ENCODE results near the gene SAFB2. TPM values are rescaled to one million over a fixed set of nuclear protein-coding genes. Genes with fewer than 3 reads are reported as not detected.

Gene SAFB2
- total and polyA plus RNA-seq, 9 of the 15 experiments (the other 6 are each of a cell fraction or from before 2014, with no cell fraction given) = 4.5 to 103 (median 47.3) TPM

DNA sequence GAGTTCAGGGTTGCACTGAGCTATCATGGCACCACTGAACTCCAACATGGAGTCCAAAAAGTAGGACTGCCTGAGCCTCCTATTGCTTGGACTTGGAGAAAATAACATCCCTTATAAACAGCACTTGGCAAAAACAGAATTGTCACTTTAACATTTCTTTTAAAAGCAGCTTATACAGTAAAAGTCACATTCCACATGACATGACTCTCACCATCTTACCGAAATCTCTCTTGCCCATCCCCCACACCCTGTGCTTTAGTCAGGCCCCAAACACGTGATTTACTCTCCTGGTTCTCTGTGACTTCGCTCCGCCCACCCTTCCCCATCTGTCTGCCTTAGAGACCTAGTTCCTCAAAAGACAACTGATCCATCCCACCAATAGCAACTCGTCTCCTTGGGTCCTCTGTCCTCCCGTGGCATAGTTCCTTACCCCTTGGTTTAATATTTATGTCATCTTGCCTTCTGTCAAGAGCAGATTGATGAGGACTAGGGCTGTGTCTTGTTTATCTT is 4.9 kb upstream of the SAFB2 start (continued):
- TF ChIP-seq NEUROD1 (IDR thresholded peaks at IDR 0.05; ENCODE audit: borderline replicate concordance, low read depth, low read length, partially characterized antibody) = no peak
- no peak for TF ChIP-seq HMG20B (CRISPR knock-in tag; IDR thresholded peaks at IDR 0.05)
- TF ChIP-seq FOXJ3 (CRISPR knock-in tag; IDR thresholded peaks at IDR 0.05) = no peak
- TF ChIP-seq NRF1 (conservative IDR thresholded peaks at IDR 0.05 in 1 of 2, IDR thresholded peaks at IDR 0.05 in 1 of 2) = peak in 1 of 2 experiments; percentile 33; a peak in 2 of 4 replicates
- TF ChIP-seq, protein P1, sequence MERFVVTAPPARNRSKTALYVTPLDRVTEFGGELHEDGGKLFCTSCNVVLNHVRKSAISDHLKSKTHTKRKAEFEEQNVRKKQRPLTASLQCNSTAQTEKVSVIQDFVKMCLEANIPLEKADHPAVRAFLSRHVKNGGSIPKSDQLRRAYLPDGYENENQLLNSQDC (CRISPR knock-in tag; IDR thresholded peaks at IDR 0.05) = no peak
- TF ChIP-seq MCM2 (IDR thresholded peaks at IDR 0.05; ENCODE audit: low read depth) = no peak
- TF ChIP-seq KAT7 (CRISPR knock-in tag; IDR thresholded peaks at IDR 0.05; ENCODE audit: borderline replicate concordance) = no peak
- TF ChIP-seq ETV6 (IDR thresholded peaks at IDR 0.05; ENCODE audit: borderline replicate concordance in 1 of 2, low read depth in 2 of 2, low read length in 1 of 2) = no peak
- TF ChIP-seq ETV6 (CRISPR knock-in tag; IDR thresholded peaks at IDR 0.05; ENCODE audit: borderline replicate concordance) = no peak
- TF ChIP-seq KDM1A (IDR thresholded peaks at IDR 0.05) = no peak
- TF ChIP-seq, protein P2, sequence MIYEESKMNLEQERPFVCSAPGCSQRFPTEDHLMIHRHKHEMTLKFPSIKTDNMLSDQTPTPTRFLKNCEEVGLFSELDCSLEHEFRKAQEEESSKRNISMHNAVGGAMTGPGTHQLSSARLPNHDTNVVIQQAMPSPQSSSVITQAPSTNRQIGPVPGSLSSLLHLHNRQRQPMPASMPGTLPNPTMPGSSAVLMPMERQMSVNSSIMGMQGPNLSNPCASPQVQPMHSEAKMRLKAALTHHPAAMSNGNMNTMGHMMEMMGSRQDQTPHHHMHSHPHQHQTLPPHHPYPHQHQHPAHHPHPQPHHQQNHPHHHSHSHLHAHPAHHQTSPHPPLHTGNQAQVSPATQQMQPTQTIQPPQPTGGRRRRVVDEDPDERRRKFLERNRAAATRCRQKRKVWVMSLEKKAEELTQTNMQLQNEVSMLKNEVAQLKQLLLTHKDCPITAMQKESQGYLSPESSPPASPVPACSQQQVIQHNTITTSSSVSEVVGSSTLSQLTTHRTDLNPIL (CRISPR knock-in tag; IDR thresholded peaks at IDR 0.05) = peak; percentile 85; the same call in 1 of the 2 replicates
- peak; percentile 81; the same call in 1 of the 2 replicates for TF ChIP-seq IFI16 (CRISPR knock-in tag; IDR thresholded peaks at IDR 0.05)
- TF ChIP-seq RFX7 (CRISPR knock-in tag; IDR thresholded peaks at IDR 0.05) = 0 out of 2 replicates have a peak, but pooled peaks have one; percentile 42
- no peak for TF ChIP-seq PHF21A (IDR thresholded peaks at IDR 0.05; ENCODE audit: borderline replicate concordance, low read depth)
- TF ChIP-seq CBFA2T3 (IDR thresholded peaks at IDR 0.05) = no peak
- peak; percentile 81 for TF ChIP-seq ZNF140 (CRISPR knock-in tag; IDR thresholded peaks at IDR 0.05)
- TF ChIP-seq CEBPB (tag; IDR thresholded peaks at IDR 0.05) = no peak
- peak; percentile 79 for TF ChIP-seq ZNF444 (CRISPR knock-in tag; IDR thresholded peaks at IDR 0.05)
- TF ChIP-seq, protein P3, sequence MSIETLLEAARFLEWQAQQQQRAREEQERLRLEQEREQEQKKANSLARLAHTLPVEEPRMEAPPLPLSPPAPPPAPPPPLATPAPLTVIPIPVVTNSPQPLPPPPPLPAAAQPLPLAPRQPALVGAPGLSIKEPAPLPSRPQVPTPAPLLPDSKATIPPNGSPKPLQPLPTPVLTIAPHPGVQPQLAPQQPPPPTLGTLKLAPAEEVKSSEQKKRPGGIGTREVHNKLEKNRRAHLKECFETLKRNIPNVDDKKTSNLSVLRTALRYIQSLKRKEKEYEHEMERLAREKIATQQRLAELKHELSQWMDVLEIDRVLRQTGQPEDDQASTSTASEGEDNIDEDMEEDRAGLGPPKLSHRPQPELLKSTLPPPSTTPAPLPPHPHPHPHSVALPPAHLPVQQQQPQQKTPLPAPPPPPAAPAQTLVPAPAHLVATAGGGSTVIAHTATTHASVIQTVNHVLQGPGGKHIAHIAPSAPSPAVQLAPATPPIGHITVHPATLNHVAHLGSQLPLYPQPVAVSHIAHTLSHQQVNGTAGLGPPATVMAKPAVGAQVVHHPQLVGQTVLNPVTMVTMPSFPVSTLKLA (conservative IDR thresholded peaks at IDR 0.05) = peak; percentile 88 to 91
- no peak for TF ChIP-seq POU5F1 (IDR thresholded peaks at IDR 0.05; ENCODE audit: borderline replicate concordance, low read depth, low read length, partially characterized antibody)
- TF ChIP-seq POLR2AphosphoS5 (IDR thresholded peaks at IDR 0.05; ENCODE audit: control insufficient read depth, insufficient read depth, low read depth, low read length) = no peak; the same call in 1 of the 2 replicates
- TF ChIP-seq BACH1 (tag; IDR thresholded peaks at IDR 0.05) = peak; percentile 96
- no peak for TF ChIP-seq NFYB (IDR thresholded peaks at IDR 0.05; ENCODE audit: extremely low read depth, insufficient read length)

All from K562 (cell line).